ENCODE data around the gene SLC35A4.
"Not testable (repeated sequence)": the region's sequence is repeated elsewhere in the genome, so short reads cannot be mapped to it uniquely, and the experiment has no call there.

The SLC35A4 gene

DNA sequence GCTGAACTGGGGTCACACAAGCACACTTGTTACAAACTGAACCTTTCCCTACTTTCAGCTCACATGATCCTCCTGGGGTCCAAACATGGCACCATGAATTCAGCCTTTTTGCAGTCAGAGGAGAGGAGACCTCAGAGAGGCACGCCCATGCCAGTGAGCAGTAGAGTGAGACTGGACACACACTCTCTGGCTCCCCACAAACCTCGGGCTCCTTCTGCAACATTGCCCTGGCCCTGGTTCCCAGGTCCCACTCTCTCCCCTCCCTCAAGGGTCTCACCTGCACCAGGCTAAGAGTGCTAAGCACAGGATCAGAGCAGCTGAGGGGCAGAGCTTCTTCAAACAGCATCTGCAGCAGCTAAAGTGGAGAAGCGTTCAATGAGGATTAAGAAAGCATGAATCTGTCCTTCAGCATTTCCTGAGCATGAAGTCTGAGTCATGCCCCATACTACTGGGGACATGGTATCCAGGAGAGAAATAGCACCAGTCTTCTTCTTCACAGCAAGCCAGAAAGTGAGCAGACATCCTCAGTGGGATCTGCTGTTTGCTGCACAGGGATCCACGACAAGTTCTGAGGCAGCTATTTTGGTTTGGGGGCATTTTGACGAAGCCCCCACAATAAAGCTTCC is 27.2 kb downstream of the SLC35A4 start:
- DNase-seq: no peak

DNA sequence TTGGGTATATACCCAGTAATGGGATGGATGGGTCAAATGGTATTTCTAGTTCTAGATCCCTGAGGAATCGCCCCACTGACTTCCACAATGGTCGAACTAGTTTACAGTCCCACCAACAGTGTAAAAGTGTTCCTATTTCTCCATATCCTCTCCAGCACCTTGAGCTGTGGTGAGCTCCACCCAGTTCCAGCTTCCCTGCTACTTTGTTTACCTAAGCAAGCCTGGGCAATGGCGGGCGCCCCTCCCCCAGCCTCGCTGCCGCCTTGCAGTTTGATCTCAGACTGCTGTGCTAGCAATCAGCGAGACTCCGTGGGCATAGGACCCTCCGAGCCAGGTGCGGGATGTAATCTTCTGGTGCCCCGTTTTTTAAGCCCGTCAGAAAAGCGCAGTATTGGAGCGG is 28.4 kb downstream of the SLC35A4 start:
- DNase-seq: not testable (repeated sequence)

DNA sequence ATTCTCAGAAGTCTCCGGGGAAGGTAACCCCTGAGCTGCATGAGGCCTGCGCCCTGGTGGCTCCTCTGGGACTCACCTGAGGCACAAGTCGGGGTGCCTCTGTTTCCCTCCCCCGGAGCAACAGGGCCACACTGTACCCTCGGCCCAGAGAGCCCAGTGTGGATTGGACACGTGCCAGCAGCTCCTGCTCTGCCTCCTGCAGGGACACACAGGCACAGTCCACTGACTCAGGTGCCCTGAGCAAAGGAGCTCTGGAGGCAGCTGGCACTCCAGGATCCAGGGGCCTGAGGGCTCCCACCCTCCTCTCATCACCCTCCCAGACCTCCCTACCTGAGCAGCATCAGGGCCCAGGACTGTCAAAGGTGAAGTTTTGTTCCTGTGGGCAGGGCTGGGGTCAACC is 29.5 kb downstream of the SLC35A4 start:
- DNase-seq: no peak

DNA sequence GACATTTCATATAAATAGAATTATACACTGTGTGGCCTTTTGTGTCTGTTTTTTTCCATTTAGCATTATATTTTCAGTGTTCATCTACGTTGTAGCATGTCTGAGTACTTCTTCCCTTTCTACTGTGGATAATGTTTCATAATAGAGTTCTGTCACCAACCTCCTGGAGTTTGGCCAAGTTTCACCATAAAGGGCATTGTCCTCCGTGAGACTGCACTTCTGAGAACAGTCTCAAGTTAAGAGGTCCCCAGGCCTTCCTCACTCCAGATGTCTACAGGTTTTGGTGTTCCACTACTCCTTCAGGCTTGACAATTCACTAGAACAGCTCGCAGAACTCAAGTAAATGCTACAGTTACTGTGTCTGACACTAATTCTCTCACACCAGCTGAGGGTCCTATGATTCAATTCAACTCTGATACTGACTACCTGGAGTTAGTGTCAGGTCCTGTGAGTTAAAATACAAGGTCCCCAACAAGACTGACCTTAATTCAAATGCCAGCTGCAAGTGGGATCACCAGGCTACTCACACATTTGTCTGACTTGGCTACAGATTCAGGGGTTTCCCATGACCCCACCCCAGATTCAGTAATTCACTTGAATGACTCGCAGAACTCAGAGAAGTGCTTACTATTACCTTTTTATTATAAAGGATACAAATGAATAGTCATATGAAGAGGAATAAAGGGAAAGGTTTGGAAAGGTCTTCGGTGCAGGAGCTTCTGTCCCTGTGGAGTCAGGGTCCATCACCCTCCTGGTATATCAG is 31.1 kb downstream of the SLC35A4 start:
- DNase-seq: no peak

DNA sequence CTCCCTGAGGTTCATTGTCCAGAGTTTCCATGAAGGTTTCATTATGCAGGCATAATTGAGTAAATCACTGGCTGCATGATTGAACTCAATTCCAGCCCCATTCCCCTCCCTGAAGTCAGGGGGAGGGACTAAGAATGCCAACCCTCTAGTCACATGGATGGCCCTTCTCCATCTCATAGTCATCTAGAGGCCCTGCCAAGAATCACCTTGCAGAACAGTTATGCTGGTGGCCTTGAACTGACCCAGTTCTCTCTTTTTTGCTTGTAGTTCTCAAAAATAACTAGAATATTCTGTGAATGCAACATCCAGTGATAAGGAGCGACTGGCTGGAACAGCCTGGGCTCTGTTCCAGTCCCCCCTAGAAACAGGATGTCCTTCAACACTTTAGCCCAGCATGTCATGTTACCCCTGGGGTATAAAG is 31.7 kb downstream of the SLC35A4 start:
- no peak for DNase-seq

DNA sequence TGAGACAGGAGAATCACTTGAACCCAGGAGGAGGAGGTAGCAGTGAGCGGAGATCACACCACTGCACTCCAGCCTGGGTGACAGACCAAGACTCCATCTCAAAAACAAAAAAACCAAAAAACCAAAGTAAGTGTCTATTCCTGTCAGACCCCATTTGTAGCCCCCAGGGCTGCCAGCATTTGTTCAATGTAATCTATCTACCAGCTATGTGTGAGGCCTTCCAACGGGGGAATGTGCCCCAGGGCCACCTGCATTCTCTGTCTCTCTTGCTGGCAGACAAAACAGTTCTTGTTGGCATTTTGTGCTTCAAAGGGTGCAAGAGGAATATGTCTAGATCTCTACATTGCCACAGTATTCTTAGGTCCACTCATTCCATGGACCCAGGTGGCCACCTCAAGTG is 34.2 kb downstream of the SLC35A4 start:
- DNase-seq: no peak

DNA sequence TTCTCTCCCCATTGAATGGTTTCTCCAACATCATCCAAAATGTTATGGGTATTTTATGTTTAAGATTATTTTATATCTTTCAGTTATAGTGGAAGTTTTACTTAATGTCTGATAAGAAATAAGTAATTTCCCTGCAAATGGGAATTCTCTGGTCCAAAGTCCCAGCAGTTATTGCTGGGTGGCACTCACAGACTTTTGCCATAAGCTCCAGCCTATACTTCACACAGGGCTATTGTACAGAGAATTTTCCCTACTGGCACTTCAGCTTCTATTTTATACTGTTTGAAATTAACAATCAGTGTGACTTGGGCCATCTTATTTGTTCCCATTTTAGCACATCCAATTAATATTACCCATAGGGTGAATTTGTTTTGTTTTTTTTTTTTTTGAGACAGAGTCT is 35.5 kb downstream of the SLC35A4 start:
- DNase-seq: no peak

DNA sequence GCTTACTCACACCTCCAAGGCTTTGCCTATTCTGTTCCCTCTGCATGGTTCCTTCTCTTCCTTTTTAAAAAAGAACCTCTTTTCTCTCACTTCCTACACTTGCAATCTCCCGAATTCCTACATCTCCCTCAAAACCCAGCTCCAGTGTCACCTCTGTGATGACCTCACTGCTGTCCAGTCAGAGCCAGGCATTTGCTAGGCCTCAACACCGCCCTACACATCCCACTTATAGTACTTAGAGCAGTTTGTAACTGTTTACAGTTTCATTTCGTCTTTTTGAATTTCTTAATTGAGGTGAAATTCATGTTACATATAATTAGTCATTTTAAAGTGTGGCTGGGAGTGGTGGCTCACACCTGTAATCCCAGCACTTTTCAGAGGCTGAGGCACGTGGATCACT is 37.5 kb downstream of the SLC35A4 start:
- no peak for DNase-seq

DNA sequence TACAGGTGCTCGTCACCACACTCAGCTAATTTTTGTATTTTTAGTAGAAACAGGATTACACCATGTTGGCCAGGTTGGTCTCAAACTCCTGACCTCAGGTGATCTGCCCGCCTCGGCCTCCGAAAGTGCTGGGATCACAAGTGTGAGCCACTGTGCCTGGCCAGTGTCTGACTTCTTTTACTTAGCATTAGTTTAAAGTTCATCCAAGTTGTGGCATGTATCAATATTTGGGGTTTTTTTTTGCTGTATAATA is 38.7 kb downstream of the SLC35A4 start:
- DNase-seq: not testable (repeated sequence)

DNA sequence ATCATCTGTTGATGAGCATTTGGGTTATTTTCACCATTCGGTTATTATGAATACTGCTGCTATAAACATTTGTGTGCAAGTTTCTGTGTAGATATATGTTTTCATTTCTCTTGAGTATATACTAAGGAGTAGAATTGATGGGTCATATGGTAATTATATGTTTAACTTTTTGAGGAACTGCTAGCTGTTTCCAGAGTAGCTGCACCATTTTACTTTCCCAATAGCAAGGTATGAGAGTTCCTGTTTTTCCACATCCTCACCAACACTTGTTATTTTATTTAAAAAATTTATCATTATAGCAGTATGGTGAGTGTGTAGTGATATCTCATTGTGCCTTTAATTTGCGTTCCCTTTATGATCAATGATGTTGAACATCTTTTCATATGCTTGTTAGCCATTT is 39.1 kb downstream of the SLC35A4 start:
- DNase-seq: no peak

DNA sequence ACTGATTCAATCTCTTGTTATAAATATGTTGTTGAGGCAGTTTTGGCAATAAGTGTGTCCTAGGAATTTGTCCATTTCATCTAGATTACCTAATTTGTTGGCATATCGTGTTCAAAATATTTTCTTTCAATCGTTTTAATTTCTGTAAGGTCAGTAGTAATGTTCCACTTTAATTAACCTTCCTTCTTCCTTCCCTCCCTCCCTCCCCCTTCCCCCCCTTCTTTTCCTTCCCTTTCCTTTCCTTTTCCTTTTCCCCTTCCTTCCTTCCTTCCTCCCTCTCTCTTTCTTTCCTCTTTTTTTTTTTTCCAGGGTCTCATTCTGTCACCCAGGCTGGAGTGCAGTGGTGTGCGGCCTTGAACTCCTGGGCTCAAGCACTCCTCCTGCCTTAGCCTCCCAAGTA is 41.3 kb downstream of the SLC35A4 start:
- DNase-seq: no peak

DNA sequence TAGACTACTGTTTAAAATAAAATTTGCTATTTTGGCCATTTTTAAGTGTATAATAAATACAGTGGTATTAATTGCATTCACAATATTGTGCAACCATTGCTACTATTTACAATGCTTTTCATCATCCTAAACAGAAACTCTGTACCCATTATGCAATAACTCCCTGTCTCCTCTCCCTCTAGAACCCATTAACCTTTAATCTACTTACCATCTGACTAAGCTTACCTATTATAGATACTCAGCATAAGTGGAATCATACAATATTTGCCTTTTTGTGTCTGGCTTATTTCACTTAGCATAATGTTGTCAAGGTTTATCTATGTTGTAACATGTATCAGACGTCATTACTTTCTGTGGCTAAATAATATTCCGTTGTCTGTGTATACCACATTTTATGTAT is 42.4 kb downstream of the SLC35A4 start:
- no peak for DNase-seq

DNA sequence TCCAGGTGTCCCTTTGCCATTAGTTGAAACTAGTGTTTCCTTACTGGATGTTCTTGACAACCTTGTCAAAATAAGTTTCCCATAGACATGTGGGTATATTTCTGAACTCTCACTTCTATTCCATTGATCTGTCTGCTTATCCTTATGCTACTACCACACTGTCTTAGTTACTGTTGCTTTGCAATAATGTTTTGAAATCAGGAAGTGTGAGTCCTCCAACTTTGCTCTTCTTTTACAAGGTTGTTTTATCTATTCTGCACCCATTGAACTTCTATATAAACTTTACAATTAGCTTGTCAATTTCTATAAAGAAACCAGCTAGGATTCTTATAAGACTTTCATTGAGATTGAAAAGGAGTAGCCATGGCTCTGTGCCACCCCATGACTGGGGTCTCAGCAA is 44.1 kb downstream of the SLC35A4 start:
- DNase-seq: no peak

DNA sequence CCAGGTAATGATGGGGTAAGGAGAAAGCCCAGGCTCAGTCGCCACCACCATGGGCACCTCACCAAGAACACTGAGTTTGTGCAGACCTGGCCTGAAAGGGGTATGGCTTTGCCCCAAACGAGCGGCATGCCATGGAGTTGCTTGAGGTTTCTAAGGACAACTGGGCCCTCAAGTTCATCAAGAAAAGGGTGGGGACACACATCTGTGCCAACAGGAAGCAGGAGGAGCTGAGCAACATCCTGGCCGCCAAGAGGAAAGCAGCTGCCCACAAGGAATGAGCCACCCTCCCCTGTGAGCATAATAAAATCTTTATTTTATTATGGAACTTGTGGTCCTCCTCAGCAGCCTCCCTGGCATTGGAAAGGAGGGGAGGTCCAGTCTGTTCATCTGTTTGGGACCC is 44.5 kb downstream of the SLC35A4 start:
- no peak for DNase-seq

DNA sequence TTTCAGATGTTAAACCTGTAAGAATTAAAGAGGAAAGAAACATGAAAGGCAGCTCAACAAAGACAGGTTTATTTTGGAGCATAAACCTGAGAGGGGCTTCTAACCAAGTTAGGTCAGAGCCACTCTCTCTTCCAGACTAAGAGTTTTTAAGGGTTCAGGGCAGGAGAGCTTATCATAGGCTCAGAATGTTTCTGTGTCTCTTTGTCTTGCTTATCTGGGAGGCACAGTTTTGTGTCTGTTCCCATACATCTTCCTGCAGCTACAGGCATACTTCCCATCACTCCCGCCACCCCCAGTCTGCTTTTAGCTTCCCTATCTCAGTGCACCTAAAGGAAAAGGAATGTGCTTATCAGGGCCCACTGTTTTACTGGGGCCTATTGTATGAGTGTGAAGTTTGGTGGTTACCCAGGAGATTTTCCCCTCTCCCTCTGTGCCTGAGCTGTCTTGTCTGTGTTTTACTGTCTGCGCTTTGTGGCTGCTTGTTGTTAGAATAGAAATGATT is 46.4 kb downstream of the SLC35A4 start:
- no peak for DNase-seq
